Small intestine (tissue), 7 donors: ENCODE results near the gene VAC14. TPM values are rescaled to one million over a fixed set of nuclear protein-coding genes. Genes with fewer than 3 reads are reported as not detected.

ENCODE experiments used
- DNase-seq, 2 donors: peaks; one replicate each; pipeline versions ENCODE4 v3.0.0 to v3.0.0-alpha.2; 2013
- FAIRE-seq: peaks from 2 replicates; lab custom pipeline; 2012; peaks lifted over from hg19 to GRCh38; lab: Jason Lieb, UNC
- H3K27ac ChIP-seq, 3 donors: one replicate each; pipeline ENCODE4 v1.5.1; 2013; ENCODE audit warnings: low read length in 2 of 3, mild to moderate bottlenecking in 2 of 3, control low read depth in 1 of 3, inconsistent platforms in 1 of 3, low read depth in 1 of 3, moderate library complexity in 1 of 3
- H3K27me3 ChIP-seq, 3 donors: one replicate each; pipeline ENCODE4 v1.6.1; 2013; ENCODE audit warnings: low read length in 3 of 3, inconsistent platforms in 1 of 3; ENCODE audit not compliant: control insufficient read depth in 3 of 3, insufficient read depth in 3 of 3
- H3K36me3 ChIP-seq, 3 donors: one replicate each; pipeline ENCODE4 v1.6.1; 2013; ENCODE audit warnings: low read length in 3 of 3, inconsistent platforms in 1 of 3, low read depth in 1 of 3, mild to moderate bottlenecking in 1 of 3, moderate library complexity in 1 of 3; ENCODE audit not compliant: control insufficient read depth in 3 of 3, insufficient read depth in 2 of 3
- H3K4me1 ChIP-seq, 3 donors: one replicate each; pipeline ENCODE4 v1.6.1; 2013; ENCODE audit warnings: low read length in 2 of 3, inconsistent platforms in 1 of 3, low read depth in 1 of 3, mild to moderate bottlenecking in 1 of 3, moderate library complexity in 1 of 3; ENCODE audit not compliant: control insufficient read depth in 3 of 3, insufficient read depth in 2 of 3
- H3K4me3 ChIP-seq, 3 donors: one replicate each; pipeline ENCODE4 v1.5.1; 2013; ENCODE audit warnings: low read length in 3 of 3, control low read depth in 1 of 3, inconsistent platforms in 1 of 3, low read depth in 1 of 3, mild to moderate bottlenecking in 1 of 3, moderate library complexity in 1 of 3
- H3K9me3 ChIP-seq, 2 donors: one replicate each; pipeline ENCODE4 v1.6.1; 2013; ENCODE audit warnings: low read depth in 1 of 2, low read length in 1 of 2; ENCODE audit not compliant: control insufficient read depth in 2 of 2, insufficient read depth in 1 of 2
- WGBS, 3 donors: extraction: QIAGEN DNeasy Blood & Tissue Kit; methylation state at CpG; one replicate each; pipeline ENCODE4 v1.1.7; 2013; 5-methylcytosine and 5-hydroxymethylcytosine counted together
- polyA plus RNA-seq, 4 donors: library from polyadenylated mRNA; stranded (reverse) in 3 of 4; unstranded in 1 of 4; fragments of 200-250 nt in 3 of 4; fragments of 120-200 nt in 1 of 4; gene quantifications; one replicate each; pipeline versions ENCODE4 v1.2.1 to v1.2.3, GENCODE V29; 2013
- donor health status: healthy with polysubstance abuse.
- donor health status: control.
- donor health status: control.
- donor health status: Bipolar disorder and iron deficiency.
- donor health status: healthy.

Gene VAC14
- polyA plus RNA-seq, 4 donors = 26.6 to 38.7 (median 32.0) TPM

DNA sequence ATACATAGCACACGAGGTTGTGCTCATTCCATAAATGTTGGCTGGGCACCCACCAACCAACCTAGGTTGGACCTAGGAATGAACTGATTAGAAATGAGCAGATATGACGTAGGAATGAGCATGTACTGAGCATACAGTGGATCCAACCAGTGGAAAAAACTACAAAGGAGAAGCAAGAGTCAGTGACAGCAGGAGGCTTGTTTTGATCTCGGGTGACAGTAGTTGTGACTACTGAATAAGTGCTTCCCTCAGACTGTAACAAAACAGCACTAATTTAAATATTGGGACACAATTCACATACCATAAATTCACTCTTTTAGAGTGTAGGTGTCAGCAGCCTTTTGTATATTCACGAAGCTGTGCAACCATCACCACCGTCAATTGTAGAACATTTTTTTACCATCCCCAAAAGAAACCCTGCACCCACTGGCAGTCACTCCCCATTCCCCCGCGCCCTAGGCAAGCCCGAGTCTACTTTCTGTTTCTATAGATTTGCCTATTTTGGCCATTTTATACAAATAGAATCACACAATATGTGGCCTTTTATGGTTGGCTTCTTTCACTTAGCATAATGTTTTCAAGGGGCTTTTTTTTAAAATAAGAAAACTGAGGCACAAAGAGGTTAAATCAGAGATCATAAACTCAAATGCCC lies 7.0 kb downstream of the VAC14 start:
- H3K36me3 ChIP-seq = peaks cover 0 to 31% (median 0%) of the 10 kb centered on the region in 3 donors
- 82 to 88% (median 86%) methylated on average over 8 of the region's 8 CpGs for WGBS, 3 donors
- FAIRE-seq = no peak

GRCh38 chr16:70790815-70791214 lies 10.1 kb downstream of the VAC14 start:
- Histone ChIP-seq H3K36me3 (peaks cover 0 to 53% (median 1%) of the 10 kb centered on the region in 3 donors), H3K27me3 (no peaks in the 10 kb centered on the region), H3K9me3 (no peaks in the 10 kb centered on the region), H3K4me1 (no peaks in the 10 kb centered on the region), H3K27ac (no peak overlapping the region), H3K4me3 (no peak overlapping the region)
- FAIRE-seq (no peak), DNase-seq (no peak)
- WGBS, 3 donors = 70 to 88% (median 82%) methylated on average over 8 of the region's 8 CpGs

More for the DNA sequence above, 7.0 kb downstream of the VAC14 start:
- Histone ChIP-seq H3K27me3 (no peaks in the 10 kb centered on the region), H3K27ac (peak overlapping the region in 1 of 3 donors; percentile 62), H3K4me3 (no peak overlapping the region), H3K4me1 (peaks cover 0 to under 1% (median 0%) of the 10 kb centered on the region in 3 donors), H3K9me3 (no peaks in the 10 kb centered on the region)
- no peak for DNase-seq

DNA sequence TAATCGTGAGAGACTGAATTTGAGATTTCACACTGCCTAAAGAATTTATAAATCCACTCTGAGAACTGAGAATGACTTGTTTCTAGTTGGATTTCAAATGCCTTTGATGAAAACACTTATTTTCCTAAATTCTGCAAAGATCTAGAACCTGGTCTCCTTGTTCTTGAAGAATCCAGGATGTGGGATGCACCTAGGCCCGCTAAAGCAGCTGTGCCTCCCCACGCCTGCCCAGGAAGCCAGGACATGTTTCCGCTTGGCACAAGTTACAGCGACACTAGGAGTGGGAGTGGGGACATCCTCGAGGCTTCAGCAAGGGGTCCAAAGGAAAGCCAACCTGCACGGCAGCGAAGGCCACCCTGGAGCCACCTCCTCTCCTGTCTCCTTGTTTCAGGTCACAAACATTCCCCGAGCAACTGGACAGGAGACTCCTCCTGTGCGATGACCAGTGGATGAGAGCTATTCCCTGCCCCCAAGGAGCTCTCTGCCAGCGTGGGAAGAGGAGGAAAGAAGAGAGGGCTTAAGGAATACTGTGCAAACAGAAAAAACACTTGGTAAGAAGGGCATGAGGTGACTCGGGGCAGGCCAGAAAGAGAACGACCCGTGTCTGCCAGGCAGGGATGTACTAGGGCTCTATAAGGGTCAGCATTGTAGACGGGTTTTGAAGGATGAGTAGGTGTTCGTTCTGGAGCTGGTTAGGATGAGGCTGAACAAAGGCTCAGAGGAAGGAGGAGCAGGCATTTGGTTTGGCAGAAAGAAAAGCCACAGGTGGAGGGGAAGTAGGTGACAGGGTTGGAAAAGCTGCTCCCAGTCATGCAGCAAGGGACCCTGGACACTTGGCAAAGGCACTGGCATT lies 11.1 kb downstream of the VAC14 start:
- WGBS, 3 donors = 85 to 87% (median 86%) methylated on average over 16 of the region's 16 CpGs
- Histone ChIP-seq H3K27ac (no peak overlapping the region), H3K36me3 (peaks cover 0 to 59% (median 8%) of the 10 kb centered on the region in 3 donors), H3K27me3 (no peaks in the 10 kb centered on the region), H3K4me3 (no peak overlapping the region), H3K9me3 (no peaks in the 10 kb centered on the region), H3K4me1 (no peaks in the 10 kb centered on the region)
- DNase-seq (no peak), FAIRE-seq (no peak)

DNA sequence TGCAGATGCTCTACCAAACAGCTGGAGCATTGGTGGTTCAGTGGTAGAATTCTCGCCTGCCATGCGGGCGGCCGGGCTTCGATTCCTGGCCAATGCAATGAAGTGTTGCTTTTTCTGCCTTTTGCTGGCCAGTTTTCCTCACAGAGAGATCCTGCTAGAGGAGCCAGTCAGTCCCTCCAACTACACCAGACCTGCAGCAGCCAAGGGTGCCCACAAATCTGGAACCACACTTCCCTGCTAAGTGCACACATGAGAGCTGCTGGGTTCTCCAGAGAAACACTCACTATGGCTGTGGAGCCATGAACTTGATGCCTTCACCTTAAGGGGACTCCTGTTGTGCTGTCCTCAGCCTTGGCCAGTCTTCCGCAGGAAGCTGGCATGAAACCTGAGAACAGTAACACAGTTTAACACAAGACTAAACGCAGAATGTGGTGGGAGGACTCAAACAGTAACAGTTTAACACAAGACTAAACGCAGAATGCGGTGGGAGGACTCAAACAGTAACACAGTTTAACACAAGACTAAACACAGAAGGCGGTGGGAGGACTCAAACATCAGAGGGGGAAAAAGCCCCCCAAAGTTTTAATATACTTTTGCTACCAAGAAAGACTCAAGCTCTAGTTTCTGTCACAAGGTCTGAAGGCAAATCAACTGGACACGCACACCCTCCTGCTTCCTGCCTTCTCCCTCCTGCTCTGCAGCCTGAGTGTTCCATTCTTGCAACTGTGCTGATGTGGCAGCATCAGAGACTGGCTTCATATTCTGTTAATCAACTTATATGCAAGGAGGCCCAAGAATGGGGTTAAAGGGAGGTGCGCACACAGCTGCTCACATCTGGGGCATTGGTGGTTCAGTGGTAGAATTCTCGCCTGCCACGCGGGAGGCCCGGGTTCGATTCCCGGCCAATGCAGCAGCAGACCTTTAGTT lies 12.0 kb downstream of the VAC14 start:
- WGBS, 3 donors = 79 to 94% (median 91%) methylated on average over 18 of the region's 18 CpGs
- Histone ChIP-seq H3K9me3 (no peaks in the 10 kb centered on the region), H3K4me3 (no peak overlapping the region), H3K27me3 (no peaks in the 10 kb centered on the region), H3K36me3 (peaks cover 0 to 68% (median 9%) of the 10 kb centered on the region in 3 donors), H3K27ac (no peak overlapping the region), H3K4me1 (no peaks in the 10 kb centered on the region)
- DNase-seq (peak in 1 of 2 donors; percentile 24), FAIRE-seq (no peak)

GRCh38 chr16:70786020-70786755 lies 14.8 kb downstream of the VAC14 start:
- DNase-seq (no peak), FAIRE-seq (no peak)
- WGBS, 3 donors = 92 to 96% (median 93%) methylated on average over 19 of the region's 19 CpGs
- H3K9me3 ChIP-seq = peaks cover 0 to 5% of the 10 kb centered on the region in 2 donors
- H3K4me3 ChIP-seq = no peak overlapping the region
- no peaks in the 10 kb centered on the region for H3K4me1 ChIP-seq
- H3K36me3 ChIP-seq = peaks cover 18 to 86% (median 33%) of the 10 kb centered on the region in 3 donors
- H3K27ac ChIP-seq = no peak overlapping the region
- no peaks in the 10 kb centered on the region for H3K27me3 ChIP-seq

DNA sequence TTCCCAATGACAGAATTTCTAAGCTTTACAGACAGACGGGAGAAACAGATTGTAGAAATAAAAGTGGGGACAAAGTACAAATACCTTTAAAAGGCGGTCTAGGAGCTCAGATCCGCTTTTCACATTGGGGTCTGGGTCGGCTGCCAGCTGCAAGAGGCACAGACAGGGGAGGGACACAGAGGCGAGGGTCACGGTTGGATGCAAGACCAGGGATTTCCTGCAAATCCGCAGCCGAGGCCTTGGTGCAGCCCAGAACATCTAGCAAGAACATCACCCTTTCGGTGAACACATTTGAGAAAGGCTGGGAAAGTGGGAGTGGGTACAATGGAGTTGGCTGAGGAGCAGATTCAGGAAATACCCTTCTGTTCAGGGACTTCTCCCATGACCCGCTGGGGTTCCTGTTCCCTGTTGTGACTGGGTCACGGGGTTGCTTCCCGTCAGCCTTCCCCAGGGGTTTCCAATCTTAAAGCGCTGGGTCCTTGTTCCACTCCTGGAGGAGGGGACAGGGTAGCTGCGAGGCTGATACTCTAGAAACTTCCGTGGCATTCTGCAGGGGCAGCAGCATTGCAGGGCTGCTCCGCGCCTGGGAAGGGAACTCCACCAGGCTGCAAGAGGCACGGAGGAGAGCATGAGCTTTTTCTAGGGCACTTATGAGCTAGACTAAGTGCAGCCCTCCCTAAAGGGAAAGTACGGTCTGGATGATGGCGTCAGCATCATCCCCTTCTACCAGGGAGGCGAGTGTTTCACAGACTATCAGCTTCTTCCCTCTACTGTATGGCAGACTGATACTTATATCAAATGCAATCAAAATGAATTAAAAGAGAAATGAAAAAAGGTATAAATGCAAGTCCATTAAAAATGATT lies 16.0 kb downstream of the VAC14 start:
- WGBS, 3 donors = 90 to 94% (median 92%) methylated on average over 21 of the region's 21 CpGs
- no peak overlapping the region for H3K27ac ChIP-seq
- DNase-seq (no peak), FAIRE-seq (no peak)
- peaks cover 23 to 87% (median 37%) of the 10 kb centered on the region in 3 donors for H3K36me3 ChIP-seq
- no peaks in the 10 kb centered on the region for H3K27me3 ChIP-seq
- no peaks in the 10 kb centered on the region for H3K4me1 ChIP-seq
- H3K9me3 ChIP-seq = peaks cover 0 to 5% of the 10 kb centered on the region in 2 donors
- no peak overlapping the region for H3K4me3 ChIP-seq

- 96 to 98% (median 96%) methylated on average over 3 of the region's 3 CpGs for WGBS, 3 donors
- peaks cover 0 to 5% of the 10 kb centered on the region in 2 donors for H3K9me3 ChIP-seq
- H3K27me3 ChIP-seq = no peaks in the 10 kb centered on the region
- DNase-seq (no peak), FAIRE-seq (no peak)
- H3K36me3 ChIP-seq = peaks cover 27 to 88% (median 42%) of the 10 kb centered on the region in 3 donors
- no peaks in the 10 kb centered on the region for H3K4me1 ChIP-seq
- no peak overlapping the region for H3K4me3 ChIP-seq
- no peak overlapping the region for H3K27ac ChIP-seq
These were observed 18.7 kb downstream of the VAC14 start for GRCh38 chr16:70782237-70782636.
